ENCODE data around the gene P2RY12.

DNA sequence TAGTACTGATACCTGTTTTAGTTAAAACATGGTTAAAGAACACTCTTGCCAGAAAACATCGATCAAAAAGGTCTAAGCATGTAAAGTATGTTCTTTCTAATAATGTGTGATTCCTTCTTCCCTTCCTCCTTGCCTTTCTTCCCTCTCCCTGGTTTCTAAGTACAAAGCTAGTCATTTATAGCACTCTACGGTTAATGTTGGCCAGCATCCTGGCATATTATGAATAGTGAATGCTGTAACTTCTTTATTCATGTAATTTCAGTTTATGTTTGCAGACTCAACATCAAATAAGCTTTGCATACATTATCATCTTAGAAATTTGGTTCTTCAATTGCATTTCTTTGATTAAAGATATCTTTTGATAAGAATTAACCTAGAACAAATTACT is 27.1 kb downstream of the P2RY12 start:
- TF ChIP-seq, protein P1, sequence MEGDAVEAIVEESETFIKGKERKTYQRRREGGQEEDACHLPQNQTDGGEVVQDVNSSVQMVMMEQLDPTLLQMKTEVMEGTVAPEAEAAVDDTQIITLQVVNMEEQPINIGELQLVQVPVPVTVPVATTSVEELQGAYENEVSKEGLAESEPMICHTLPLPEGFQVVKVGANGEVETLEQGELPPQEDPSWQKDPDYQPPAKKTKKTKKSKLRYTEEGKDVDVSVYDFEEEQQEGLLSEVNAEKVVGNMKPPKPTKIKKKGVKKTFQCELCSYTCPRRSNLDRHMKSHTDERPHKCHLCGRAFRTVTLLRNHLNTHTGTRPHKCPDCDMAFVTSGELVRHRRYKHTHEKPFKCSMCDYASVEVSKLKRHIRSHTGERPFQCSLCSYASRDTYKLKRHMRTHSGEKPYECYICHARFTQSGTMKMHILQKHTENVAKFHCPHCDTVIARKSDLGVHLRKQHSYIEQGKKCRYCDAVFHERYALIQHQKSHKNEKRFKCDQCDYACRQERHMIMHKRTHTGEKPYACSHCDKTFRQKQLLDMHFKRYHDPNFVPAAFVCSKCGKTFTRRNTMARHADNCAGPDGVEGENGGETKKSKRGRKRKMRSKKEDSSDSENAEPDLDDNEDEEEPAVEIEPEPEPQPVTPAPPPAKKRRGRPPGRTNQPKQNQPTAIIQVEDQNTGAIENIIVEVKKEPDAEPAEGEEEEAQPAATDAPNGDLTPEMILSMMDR (IDR thresholded peaks at IDR 0.05) = no peak
- TF ChIP-seq POLR2A (IDR thresholded peaks at IDR 0.05) = no peak
